Large intestine (tissue), 3 donors: ENCODE measurements around the gene CST6. TPM values are rescaled to one million over a fixed set of nuclear protein-coding genes. Genes with fewer than 3 reads are reported as not detected.
A peak's percentile ranks its signal among the peaks of the same experiment; 100 is the strongest.

Experiments
- DNase-seq, 2 donors: peaks; one replicate each; pipeline versions ENCODE4 v3.0.0 to v3.0.0-alpha.2; 2013
- H3K27ac ChIP-seq: one replicate; pipeline ENCODE4 v1.5.1; 2013; ENCODE audit warnings: low read length
- H3K27me3 ChIP-seq: 2 replicates; pipeline ENCODE4 v1.6.1; 2013; ENCODE audit warnings: low read length; ENCODE audit not compliant: control insufficient read depth, insufficient read depth
- H3K36me3 ChIP-seq: 2 replicates; pipeline ENCODE4 v1.6.1; 2013; ENCODE audit warnings: low read length; ENCODE audit not compliant: control insufficient read depth, insufficient read depth
- H3K4me1 ChIP-seq: one replicate; pipeline ENCODE4 v1.6.1; 2013; ENCODE audit warnings: low read length; ENCODE audit not compliant: control insufficient read depth, insufficient read depth
- H3K4me3 ChIP-seq: one replicate; pipeline ENCODE4 v1.5.1; 2013; ENCODE audit warnings: low read length
- H3K9me3 ChIP-seq: one replicate; pipeline ENCODE4 v1.6.1; 2013; ENCODE audit warnings: mild to moderate bottlenecking, low read depth, low read length, moderate library complexity; ENCODE audit not compliant: control insufficient read depth
- WGBS: methylation state at CpG from one replicate; pipeline ENCODE4 v1.1.5; 2013; ENCODE audit warnings: low lambda C conversion rate; ENCODE audit not compliant: insufficient coverage; 5-methylcytosine and 5-hydroxymethylcytosine counted together
- polyA plus RNA-seq: library from polyadenylated mRNA; unstranded; fragments of 120-200 nt; gene quantifications from one replicate; pipeline ENCODE4 v1.2.1, GENCODE V29; 2013

Gene CST6
- polyA plus RNA-seq, 1 donor = 1.7 TPM

DNA sequence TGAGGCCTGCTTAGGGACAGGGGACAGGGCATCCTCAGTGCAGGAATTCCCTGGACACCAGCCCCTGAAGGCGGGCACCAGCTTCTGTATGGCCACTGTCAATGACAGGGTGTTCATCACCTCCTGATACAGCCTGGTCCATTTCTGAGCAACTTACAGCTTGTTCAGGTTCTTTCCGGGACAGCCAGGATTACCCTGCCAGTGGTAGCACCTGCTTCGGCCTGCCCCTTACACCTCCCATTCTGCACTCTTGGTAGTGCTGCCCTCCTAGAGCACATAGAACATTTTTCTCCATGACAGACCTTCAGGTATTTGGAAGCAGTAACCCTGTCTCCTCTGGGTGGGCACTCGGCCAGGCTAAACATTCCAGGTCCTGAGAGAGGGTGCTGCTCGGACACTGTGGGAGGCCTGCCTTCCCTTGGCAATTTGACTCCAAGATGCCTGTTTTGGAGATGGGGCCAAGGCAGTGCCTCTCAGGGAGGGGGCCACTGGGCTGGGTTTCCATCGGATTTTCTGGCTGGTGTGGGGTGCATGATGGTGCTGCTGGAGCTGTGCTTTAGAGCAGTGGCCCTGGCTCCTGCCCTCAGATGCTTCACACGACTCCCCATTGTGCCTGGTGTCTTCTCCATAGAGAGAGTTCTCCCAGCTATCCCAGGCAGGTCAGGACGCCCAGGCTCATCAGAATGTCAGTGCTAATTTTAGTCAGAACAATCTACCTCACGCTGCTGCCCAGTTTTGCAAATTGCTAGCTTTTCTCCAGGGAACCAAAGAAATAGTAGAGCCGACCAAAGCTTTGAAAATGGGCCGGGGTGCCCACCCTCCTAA lies 35.9 kb downstream of the CST6 start:
- Histone ChIP-seq H3K9me3 (peaks cover 4% of the 10 kb centered on the region), H3K27me3 (peaks cover 18% of the 10 kb centered on the region), H3K4me1 (peaks cover 21% of the 10 kb centered on the region), H3K36me3 (no peaks in the 10 kb centered on the region), H3K27ac (no peak overlapping the region), H3K4me3 (no peak overlapping the region)
- DNase-seq = no peak
- WGBS = no CpG with 5 or more reads among the region's 11 CpGs

- no CpG with 5 or more reads among the region's 39 CpGs for WGBS
- no peak for DNase-seq
- Histone ChIP-seq H3K27ac (no peak within 1 kb of the TSS), H3K4me3 (no peak within 1 kb of the TSS), H3K27me3 (peaks cover 18% of the 10 kb centered on the region), H3K4me1 (peaks cover 28% of the 10 kb centered on the region), H3K9me3 (no peaks in the 10 kb centered on the region), H3K36me3 (peaks cover 5% of the 10 kb centered on the region)
Observed at GRCh38 chr11:66048547-66049323, 36.9 kb downstream of the CST6 start, which contains the start of gene GAL3ST3. Gene GAL3ST3 (minus strand): TSS chr11:66049161. CDS start chr11:66045415, 3,746 bp downstream.

GRCh38 chr11:66050581-66051231 lies 38.9 kb downstream of the CST6 start:
- peak overlapping the region; percentile 87 for H3K27ac ChIP-seq
- no peak for DNase-seq
- H3K4me3 ChIP-seq = no peak overlapping the region
- H3K27me3 ChIP-seq = peaks cover 18% of the 10 kb centered on the region
- no peaks in the 10 kb centered on the region for H3K9me3 ChIP-seq
- peaks cover 27% of the 10 kb centered on the region for H3K4me1 ChIP-seq
- WGBS = no CpG with 5 or more reads among the region's 5 CpGs
- H3K36me3 ChIP-seq = peaks cover 18% of the 10 kb centered on the region

GRCh38 chr11:66051371-66051765 lies 39.6 kb downstream of the CST6 start:
- Histone ChIP-seq H3K27ac (peak overlapping the region; percentile 87), H3K27me3 (peaks cover 18% of the 10 kb centered on the region), H3K36me3 (peaks cover 23% of the 10 kb centered on the region), H3K9me3 (no peaks in the 10 kb centered on the region), H3K4me1 (peaks cover 20% of the 10 kb centered on the region), H3K4me3 (peak overlapping the region; percentile 46)
- no peak for DNase-seq
- 40% methylated on average over 1 of the region's 12 CpGs for WGBS

- Histone ChIP-seq H3K4me1 (peaks cover 16% of the 10 kb centered on the region), H3K27me3 (peaks cover 18% of the 10 kb centered on the region), H3K27ac (peak within 1 kb of the TSS; percentile 87), H3K36me3 (peaks cover 30% of the 10 kb centered on the region), H3K9me3 (no peaks in the 10 kb centered on the region), H3K4me3 (peak within 1 kb of the TSS; percentile 88)
- WGBS = no CpG with 5 or more reads among the region's 84 CpGs
- peak; percentile 100 for DNase-seq
Observed at GRCh38 chr11:66051766-66052663, 40.2 kb downstream of the CST6 start, which contains the start of gene SF3B2. Gene SF3B2 (plus strand): TSS chr11:66052364. CDS start chr11:66052385, 21 bp downstream.

DNA sequence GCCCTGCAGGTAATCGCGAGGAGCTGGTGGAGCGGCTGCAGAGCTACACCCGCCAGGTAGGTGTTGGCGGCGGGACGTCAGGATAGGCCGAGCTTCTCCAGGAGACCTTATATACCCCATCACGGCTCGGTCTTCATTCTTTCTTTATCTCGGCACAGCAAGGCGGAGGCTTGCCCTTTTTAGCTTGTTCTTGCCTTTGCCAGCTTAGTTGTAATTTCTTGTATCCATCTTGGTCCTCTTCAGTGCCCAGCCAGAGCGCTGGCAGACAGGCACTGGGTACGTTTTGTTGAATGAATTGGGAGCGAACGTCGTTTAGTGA lies 40.8 kb downstream of the CST6 start:
- peak overlapping the region; percentile 88 for H3K4me3 ChIP-seq
- no peaks in the 10 kb centered on the region for H3K9me3 ChIP-seq
- no CpG with 5 or more reads among the region's 17 CpGs for WGBS
- peak overlapping the region; percentile 82 for H3K27ac ChIP-seq
- peaks cover 35% of the 10 kb centered on the region for H3K36me3 ChIP-seq
- H3K4me1 ChIP-seq = peaks cover 16% of the 10 kb centered on the region
- H3K27me3 ChIP-seq = peaks cover 16% of the 10 kb centered on the region
- no peak for DNase-seq

DNA sequence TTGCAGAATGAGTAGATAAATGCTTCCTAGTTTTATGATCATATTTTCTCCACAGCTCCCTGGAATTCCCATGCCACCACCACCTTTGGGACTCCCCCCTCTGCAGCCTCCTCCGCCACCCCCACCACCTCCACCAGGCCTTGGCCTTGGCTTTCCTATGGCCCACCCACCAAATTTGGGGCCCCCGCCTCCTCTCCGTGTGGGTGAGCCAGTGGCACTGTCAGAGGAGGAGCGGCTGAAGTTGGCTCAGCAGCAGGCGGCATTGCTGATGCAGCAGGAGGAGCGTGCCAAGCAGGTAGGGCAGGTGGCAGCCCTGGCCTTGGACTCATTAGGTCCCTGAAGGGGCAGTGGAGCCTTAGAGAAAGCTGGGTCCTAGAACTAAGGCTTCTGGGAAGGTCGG lies 43.2 kb downstream of the CST6 start:
- Histone ChIP-seq H3K9me3 (no peaks in the 10 kb centered on the region), H3K27me3 (no peaks in the 10 kb centered on the region), H3K4me3 (no peak overlapping the region), H3K36me3 (peaks cover 57% of the 10 kb centered on the region), H3K27ac (no peak overlapping the region), H3K4me1 (peaks cover 16% of the 10 kb centered on the region)
- no CpG with 5 or more reads among the region's 7 CpGs for WGBS
- DNase-seq = no peak

DNA sequence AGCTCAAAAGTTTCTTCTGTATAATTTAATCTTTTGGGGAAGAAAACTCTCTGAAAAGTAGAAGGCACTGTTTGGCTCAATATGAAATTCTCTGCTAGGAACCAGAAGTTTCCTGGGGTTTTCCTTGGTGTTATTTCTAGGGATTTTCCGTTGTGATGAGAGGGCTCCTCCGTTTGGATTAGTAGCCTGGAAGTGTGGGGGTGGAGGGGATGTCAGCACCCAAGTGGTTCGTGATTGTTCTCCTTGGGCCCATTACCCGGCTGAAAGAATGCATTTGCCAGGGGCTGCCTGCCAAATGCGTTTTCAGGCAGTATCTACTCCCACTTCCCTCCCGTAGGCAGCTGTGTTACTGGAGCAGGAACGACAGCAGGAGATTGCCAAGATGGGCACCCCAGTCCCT lies 44.7 kb downstream of the CST6 start:
- WGBS = no CpG with 5 or more reads among the region's 7 CpGs
- peaks cover 72% of the 10 kb centered on the region for H3K36me3 ChIP-seq

GRCh38 chr11:66059966-66060680 lies 48.3 kb downstream of the CST6 start:
- WGBS = no CpG with 5 or more reads among the region's 8 CpGs
- DNase-seq = no peak
- Histone ChIP-seq H3K4me3 (no peak overlapping the region), H3K9me3 (no peaks in the 10 kb centered on the region), H3K4me1 (no peaks in the 10 kb centered on the region), H3K27me3 (no peaks in the 10 kb centered on the region), H3K36me3 (peaks cover 89% of the 10 kb centered on the region), H3K27ac (no peak overlapping the region)

More for the DNA sequence above, 44.7 kb downstream of the CST6 start:
- Histone ChIP-seq H3K9me3 (no peaks in the 10 kb centered on the region), H3K27ac (no peak overlapping the region), H3K27me3 (no peaks in the 10 kb centered on the region), H3K4me3 (no peak overlapping the region), H3K4me1 (peaks cover 7% of the 10 kb centered on the region)
- no peak for DNase-seq
